Measurements from ENCODE around the gene TGDS. TPM values are rescaled to one million over a fixed set of nuclear protein-coding genes. Genes with fewer than 3 reads are reported as not detected.
"Not testable (repeated sequence)": the region's sequence is repeated elsewhere in the genome, so short reads cannot be mapped to it uniquely, and the experiment has no call there.

Gene TGDS
- 7.7 TPM for polyA plus RNA-seq (2013, experiment 1 of 2; ENCODE audit: insufficient read length)
- 9.5 TPM for polyA plus RNA-seq (2013, experiment 2 of 2; ENCODE audit: insufficient read length)

GRCh38 chr13:94595950-94596574 lies at the start of gene TGDS:
TSS of gene TGDS (minus strand) at chr13:94596152. CDS start at chr13:94596136, 16 bp downstream.
- peak; percentile 94 for DNase-seq

GRCh38 chr13:94641409-94641941 lies 45.5 kb upstream of the TGDS start:
- peak; percentile 74 for DNase-seq

GRCh38 chr13:94640721-94641120 lies 44.8 kb upstream of the TGDS start:
- no peak for DNase-seq

GRCh38 chr13:94637677-94638076 lies 41.7 kb upstream of the TGDS start:
- DNase-seq = not testable (repeated sequence)

GRCh38 chr13:94636942-94637578 lies 41.1 kb upstream of the TGDS start:
- no peak for DNase-seq

- DNase-seq = not testable (repeated sequence)
Observed at GRCh38 chr13:94636096-94636495, 40.1 kb upstream of the TGDS start.

- no peak for DNase-seq
Observed at GRCh38 chr13:94632226-94632980, 36.5 kb upstream of the TGDS start.

GRCh38 chr13:94630858-94631257 lies 34.9 kb upstream of the TGDS start:
- no peak for DNase-seq

- no peak for DNase-seq
Observed at GRCh38 chr13:94623316-94623715, 27.4 kb upstream of the TGDS start.

GRCh38 chr13:94622344-94622743 lies 26.4 kb upstream of the TGDS start:
- DNase-seq = no peak

- peak; percentile 34 for DNase-seq
Observed at GRCh38 chr13:94620286-94620896, 24.4 kb upstream of the TGDS start.

- DNase-seq = peak; percentile 17
Observed at GRCh38 chr13:94617389-94618000, 21.5 kb upstream of the TGDS start.

- no peak for DNase-seq
Observed at GRCh38 chr13:94613051-94613450, 17.1 kb upstream of the TGDS start.

- no peak for DNase-seq
Observed at GRCh38 chr13:94612050-94612449, 16.1 kb upstream of the TGDS start.

- DNase-seq = no peak
Observed at GRCh38 chr13:94610475-94610874, 14.5 kb upstream of the TGDS start.

GRCh38 chr13:94609196-94609595 lies 13.2 kb upstream of the TGDS start:
- DNase-seq = no peak

- no peak for DNase-seq
Observed at GRCh38 chr13:94608586-94608985, 12.6 kb upstream of the TGDS start.

- DNase-seq = no peak
Observed at GRCh38 chr13:94607939-94608338, 12.0 kb upstream of the TGDS start.

- DNase-seq = no peak
Observed at GRCh38 chr13:94607056-94607455, 11.1 kb upstream of the TGDS start.

- no peak for DNase-seq
Observed at GRCh38 chr13:94602467-94602866, 6.5 kb upstream of the TGDS start.

- peak; percentile 100 for DNase-seq
Observed at GRCh38 chr13:94601446-94602431, 5.8 kb upstream of the TGDS start, which contains the start of gene GPR180. TSS of gene GPR180 (plus strand) at chr13:94601857. CDS start at chr13:94601928, 71 bp downstream.
